ENCODE results near the gene OR5AN1. TPM values are rescaled to one million over a fixed set of nuclear protein-coding genes. Genes with fewer than 3 reads are reported as not detected.
"Not testable (repeated sequence)": the region's sequence is repeated elsewhere in the genome, so short reads cannot be mapped to it uniquely, and the experiment has no call there.

OR5AN1 gene
- not detected in 2 replicates for total RNA-seq

DNA sequence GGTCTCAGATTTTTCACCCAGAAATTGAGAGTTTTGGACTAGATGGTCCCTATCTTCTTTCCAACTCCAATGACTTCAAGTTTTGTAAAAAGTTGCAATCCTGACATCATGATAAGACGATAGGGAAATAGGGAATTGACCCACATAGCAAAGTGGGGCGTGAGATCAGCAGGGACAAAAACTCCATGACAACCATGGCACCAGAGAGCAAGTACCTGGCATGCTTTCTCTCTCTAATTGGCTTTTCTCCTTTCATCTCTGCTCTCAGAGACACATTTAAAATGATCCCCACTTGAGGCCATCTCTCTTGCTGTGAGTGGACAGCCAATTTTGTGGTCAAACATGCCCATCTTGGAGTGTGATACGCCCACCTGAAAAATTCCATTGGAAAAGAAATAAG, at the start of gene OR5AN1:
TSS of gene OR5AN1 (plus strand) at position 301 of the 400 bp plus-strand sequence. CDS start 5,564 bp downstream, outside the sequence.
- DNase-seq (no peak), ATAC-seq (ENCODE audit: low read depth) (no peak)
- H3K4me3 Mint-ChIP-seq: no peak within 1 kb of the TSS
- no peaks in the 10 kb centered on the region for H3K4me1 Mint-ChIP-seq
- intact Hi-C loops (cut with micrococcal nuclease): no loop called here
- CTCF ChIA-PET: no interaction called here
- TF ChIP-seq, protein P1, sequence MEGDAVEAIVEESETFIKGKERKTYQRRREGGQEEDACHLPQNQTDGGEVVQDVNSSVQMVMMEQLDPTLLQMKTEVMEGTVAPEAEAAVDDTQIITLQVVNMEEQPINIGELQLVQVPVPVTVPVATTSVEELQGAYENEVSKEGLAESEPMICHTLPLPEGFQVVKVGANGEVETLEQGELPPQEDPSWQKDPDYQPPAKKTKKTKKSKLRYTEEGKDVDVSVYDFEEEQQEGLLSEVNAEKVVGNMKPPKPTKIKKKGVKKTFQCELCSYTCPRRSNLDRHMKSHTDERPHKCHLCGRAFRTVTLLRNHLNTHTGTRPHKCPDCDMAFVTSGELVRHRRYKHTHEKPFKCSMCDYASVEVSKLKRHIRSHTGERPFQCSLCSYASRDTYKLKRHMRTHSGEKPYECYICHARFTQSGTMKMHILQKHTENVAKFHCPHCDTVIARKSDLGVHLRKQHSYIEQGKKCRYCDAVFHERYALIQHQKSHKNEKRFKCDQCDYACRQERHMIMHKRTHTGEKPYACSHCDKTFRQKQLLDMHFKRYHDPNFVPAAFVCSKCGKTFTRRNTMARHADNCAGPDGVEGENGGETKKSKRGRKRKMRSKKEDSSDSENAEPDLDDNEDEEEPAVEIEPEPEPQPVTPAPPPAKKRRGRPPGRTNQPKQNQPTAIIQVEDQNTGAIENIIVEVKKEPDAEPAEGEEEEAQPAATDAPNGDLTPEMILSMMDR (IDR thresholded peaks at IDR 0.05): no peak
- H3K27ac Mint-ChIP-seq: no peak within 1 kb of the TSS
- POLR2A ChIA-PET: no interaction called here
- peaks cover 2% of the 10 kb centered on the region for H3K9me3 Mint-ChIP-seq
- H3K27me3 Mint-ChIP-seq: peaks cover 7% of the 10 kb centered on the region
- no peaks in the 10 kb centered on the region for H3K36me3 Mint-ChIP-seq (ENCODE audit: low read depth)

DNA sequence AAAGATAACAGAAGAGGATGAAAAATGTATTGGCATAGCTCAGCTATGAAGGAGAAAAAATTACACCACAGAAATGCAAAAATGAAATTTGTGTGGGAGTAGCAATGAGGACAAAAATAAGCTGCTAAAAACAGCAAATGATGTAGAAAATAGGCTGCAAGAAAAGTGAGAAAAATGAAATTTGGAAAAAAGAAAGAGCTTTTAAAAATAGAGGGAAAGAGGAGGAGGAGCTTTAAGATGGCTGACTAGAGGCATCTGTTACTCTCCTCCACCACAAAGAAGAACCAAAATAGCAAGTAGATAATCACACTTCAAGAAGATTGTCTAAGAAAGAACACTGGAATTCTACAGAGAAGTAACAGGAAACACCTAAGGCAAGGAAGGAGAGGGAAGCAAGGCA, 23.7 kb upstream of the OR5AN1 start:
- intact Hi-C loops (cut with micrococcal nuclease): no loop called here
- H3K9me3 Mint-ChIP-seq: peaks cover 9% of the 10 kb centered on the region
- H3K36me3 Mint-ChIP-seq (ENCODE audit: low read depth): no peaks in the 10 kb centered on the region
- CTCF ChIA-PET: no interaction called here
- ATAC-seq (ENCODE audit: low read depth): no peak
- no peaks in the 10 kb centered on the region for H3K27me3 Mint-ChIP-seq
- no peaks in the 10 kb centered on the region for H3K4me1 Mint-ChIP-seq
- no peak overlapping the region for H3K27ac Mint-ChIP-seq
- POLR2A ChIA-PET: no interaction called here
- TF ChIP-seq, protein P1 (IDR thresholded peaks at IDR 0.05): no peak
- no peak for DNase-seq
- no peak overlapping the region for H3K4me3 Mint-ChIP-seq

DNA sequence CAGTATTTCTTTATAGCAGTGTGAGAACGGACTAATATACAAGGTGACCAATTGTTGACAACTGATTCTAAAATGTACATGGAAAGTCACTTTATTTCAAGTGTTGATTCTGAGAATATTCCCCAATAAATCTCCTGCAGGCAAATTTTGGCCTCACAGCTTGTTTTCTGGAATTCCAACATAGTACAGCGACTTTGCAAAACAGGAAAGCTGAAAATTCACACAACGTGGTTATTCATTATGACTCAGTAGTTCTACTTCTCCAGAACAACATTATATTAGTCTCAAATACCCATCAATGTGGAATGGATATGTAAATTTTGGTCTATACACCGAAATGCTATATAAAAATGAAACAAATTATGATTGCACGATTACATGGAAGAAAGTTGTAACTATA, 22.5 kb upstream of the OR5AN1 start:
- no peak for DNase-seq
- no peaks in the 10 kb centered on the region for H3K36me3 Mint-ChIP-seq (ENCODE audit: low read depth)
- H3K9me3 Mint-ChIP-seq: peaks cover 16% of the 10 kb centered on the region
- no peaks in the 10 kb centered on the region for H3K27me3 Mint-ChIP-seq
- ATAC-seq (ENCODE audit: low read depth): no peak
- TF ChIP-seq, protein P1 (IDR thresholded peaks at IDR 0.05): no peak
- ChIA-PET CTCF (no interaction called here), POLR2A (no interaction called here)
- no peak overlapping the region for H3K4me3 Mint-ChIP-seq
- H3K4me1 Mint-ChIP-seq: no peaks in the 10 kb centered on the region
- intact Hi-C loops (cut with micrococcal nuclease): no loop called here
- H3K27ac Mint-ChIP-seq: no peak overlapping the region

DNA sequence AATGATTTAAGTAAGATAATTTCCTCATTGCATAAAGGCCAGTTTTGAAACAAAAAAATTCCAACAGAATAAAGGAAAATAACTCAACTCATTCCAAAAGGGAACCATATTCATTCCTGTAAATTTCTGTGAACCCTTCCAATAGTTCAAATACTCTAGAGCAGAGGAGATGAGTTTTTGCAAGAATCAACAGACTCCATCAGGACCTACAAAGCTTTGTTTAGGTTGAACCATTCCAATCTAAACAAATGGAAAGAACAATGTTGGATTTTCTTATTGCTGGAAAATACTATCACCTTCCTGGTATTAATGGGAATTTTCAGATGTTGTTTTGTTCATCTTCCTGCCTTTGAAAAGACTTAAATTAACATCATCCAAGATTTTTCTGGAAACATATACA, 21.8 kb upstream of the OR5AN1 start:
- H3K4me1 Mint-ChIP-seq: no peaks in the 10 kb centered on the region
- no peak for DNase-seq
- no peaks in the 10 kb centered on the region for H3K36me3 Mint-ChIP-seq (ENCODE audit: low read depth)
- no peak overlapping the region for H3K27ac Mint-ChIP-seq
- ATAC-seq (ENCODE audit: low read depth): no peak
- TF ChIP-seq, protein P1 (IDR thresholded peaks at IDR 0.05): no peak
- peaks cover 22% of the 10 kb centered on the region for H3K9me3 Mint-ChIP-seq
- ChIA-PET CTCF (no interaction called here), POLR2A (no interaction called here)
- no peaks in the 10 kb centered on the region for H3K27me3 Mint-ChIP-seq
- intact Hi-C loops (cut with micrococcal nuclease): no loop called here
- no peak overlapping the region for H3K4me3 Mint-ChIP-seq

DNA sequence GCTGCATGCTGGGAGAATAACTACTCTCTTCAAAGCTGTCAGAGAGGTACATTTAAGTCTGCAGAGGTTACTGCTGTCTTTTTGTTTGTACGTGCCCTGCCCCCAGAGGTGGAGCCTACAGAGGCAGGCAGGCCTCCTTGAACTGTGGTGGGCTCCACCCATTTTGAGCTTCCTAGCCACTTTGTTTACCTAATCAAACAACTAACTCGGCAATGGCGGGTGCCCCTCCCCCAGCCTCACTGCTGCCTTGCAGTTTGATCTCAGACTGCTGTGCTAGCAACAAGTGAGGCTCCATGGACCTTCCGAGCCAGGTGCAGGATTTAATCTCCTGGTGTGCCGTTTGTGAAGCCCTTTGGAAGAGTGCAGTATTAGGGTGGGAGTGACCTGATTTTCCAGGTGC, 9.0 kb upstream of the OR5AN1 start:
- H3K27me3 Mint-ChIP-seq: peaks cover 12% of the 10 kb centered on the region
- H3K4me3 Mint-ChIP-seq; H3K27ac Mint-ChIP-seq; intact Hi-C loops (cut with micrococcal nuclease); H3K36me3 Mint-ChIP-seq (ENCODE audit: low read depth); H3K9me3 Mint-ChIP-seq; POLR2A ChIA-PET; H3K4me1 Mint-ChIP-seq; ATAC-seq (ENCODE audit: low read depth); CTCF ChIA-PET; DNase-seq: not testable (repeated sequence)

DNA sequence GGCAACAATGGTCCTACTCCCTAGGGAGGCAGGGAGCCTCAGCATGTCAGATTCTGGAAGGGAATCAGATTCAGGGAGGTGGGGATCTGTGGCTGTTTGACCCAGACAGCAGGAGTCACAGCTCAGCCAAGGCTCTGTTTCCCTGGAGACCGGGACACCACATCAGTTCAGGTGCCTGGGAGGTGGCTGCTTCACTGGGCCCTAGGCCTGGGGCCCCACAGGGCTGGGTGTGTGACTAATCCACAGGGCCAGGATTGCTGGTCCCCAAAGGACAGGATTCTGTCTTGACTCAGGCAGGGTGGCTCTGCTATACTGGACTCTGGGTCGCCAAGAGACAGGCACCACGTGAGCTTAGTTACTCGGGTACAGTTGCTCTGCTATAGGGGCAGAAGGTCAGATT, 3.5 kb upstream of the OR5AN1 start:
- no peaks in the 10 kb centered on the region for H3K9me3 Mint-ChIP-seq
- DNase-seq (no peak), ATAC-seq (ENCODE audit: low read depth) (no peak)
- POLR2A ChIA-PET: no interaction called here
- H3K27ac Mint-ChIP-seq: no peak overlapping the region
- TF ChIP-seq, protein P1 (IDR thresholded peaks at IDR 0.05): no peak
- CTCF ChIA-PET: no interaction called here
- H3K4me1 Mint-ChIP-seq: no peaks in the 10 kb centered on the region
- H3K36me3 Mint-ChIP-seq (ENCODE audit: low read depth): no peaks in the 10 kb centered on the region
- no peak overlapping the region for H3K4me3 Mint-ChIP-seq
- intact Hi-C loops (cut with micrococcal nuclease): no loop called here
- peaks cover 11% of the 10 kb centered on the region for H3K27me3 Mint-ChIP-seq
